ENCODE data around the gene MSL2.

DNA sequence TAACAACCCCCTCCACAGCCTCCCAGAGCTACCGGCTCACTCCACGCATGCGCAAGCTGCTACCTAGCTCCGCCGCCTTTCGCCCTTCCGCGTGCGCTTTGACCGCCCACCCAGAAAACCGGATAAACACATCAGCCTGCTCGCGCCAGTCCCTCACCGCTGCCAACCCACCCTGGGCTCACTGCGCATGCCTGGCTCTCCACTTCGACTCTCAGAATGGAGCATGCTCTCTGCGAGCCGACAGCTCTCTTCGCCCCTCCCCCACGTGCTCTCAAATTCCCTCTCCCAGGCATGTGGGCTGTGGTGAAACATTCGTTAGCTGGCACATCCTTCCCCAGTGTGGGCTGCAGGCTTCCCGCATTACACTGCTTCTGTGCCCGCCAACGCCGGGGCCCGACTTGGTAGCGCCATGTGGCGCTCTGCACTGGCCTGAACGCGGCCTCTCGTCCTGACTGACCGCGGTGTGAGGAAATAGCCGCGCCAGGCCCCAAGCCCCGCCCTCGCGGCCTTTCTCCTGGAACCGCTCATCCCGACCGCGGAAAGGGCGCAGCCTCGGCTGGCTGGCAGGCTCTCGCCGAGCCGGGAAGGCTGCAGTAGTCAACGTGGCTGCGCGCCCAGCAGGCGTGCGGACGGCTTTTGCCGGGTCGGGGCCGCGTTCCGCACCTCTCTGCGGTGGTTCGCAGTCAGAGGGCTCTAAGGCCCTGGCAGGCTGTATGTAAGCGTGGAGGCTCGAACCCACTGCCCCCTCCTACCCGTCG lies 445 bp upstream of the MSL2 start:
- TF ChIP-seq, protein P1, sequence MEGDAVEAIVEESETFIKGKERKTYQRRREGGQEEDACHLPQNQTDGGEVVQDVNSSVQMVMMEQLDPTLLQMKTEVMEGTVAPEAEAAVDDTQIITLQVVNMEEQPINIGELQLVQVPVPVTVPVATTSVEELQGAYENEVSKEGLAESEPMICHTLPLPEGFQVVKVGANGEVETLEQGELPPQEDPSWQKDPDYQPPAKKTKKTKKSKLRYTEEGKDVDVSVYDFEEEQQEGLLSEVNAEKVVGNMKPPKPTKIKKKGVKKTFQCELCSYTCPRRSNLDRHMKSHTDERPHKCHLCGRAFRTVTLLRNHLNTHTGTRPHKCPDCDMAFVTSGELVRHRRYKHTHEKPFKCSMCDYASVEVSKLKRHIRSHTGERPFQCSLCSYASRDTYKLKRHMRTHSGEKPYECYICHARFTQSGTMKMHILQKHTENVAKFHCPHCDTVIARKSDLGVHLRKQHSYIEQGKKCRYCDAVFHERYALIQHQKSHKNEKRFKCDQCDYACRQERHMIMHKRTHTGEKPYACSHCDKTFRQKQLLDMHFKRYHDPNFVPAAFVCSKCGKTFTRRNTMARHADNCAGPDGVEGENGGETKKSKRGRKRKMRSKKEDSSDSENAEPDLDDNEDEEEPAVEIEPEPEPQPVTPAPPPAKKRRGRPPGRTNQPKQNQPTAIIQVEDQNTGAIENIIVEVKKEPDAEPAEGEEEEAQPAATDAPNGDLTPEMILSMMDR (conservative IDR thresholded peaks at IDR 0.05; ENCODE audit: low read length), result no peak
- no peak for TF ChIP-seq EZH2phosphoT487 (IDR thresholded peaks at IDR 0.05; ENCODE audit: borderline replicate concordance, low read depth, low read length)

Measured in OCI-LY7 (cell line).